H1 (cell line): ENCODE results near the gene PCDHB14. TPM values are rescaled to one million over a fixed set of nuclear protein-coding genes. Genes with fewer than 3 reads are reported as not detected.

ENCODE experiments used
- ATF2 ChIP-seq: IDR thresholded peaks from 2 replicates; pipeline ENCODE4 v1.6.1; 2012; ENCODE audit warnings: low read length, inconsistent platforms
- CEBPB ChIP-seq: IDR thresholded peaks from 2 replicates; pipeline ENCODE4 v1.6.1; 2012; ENCODE audit warnings: low read depth, low read length
- CHD7 ChIP-seq: fragments of 300-600 bp; sonication (generic); IDR thresholded peaks from 2 replicates; pipeline ENCODE4 v1.7.1; 2012; ENCODE audit warnings: low read length, moderate library complexity, mild to moderate bottlenecking, inconsistent platforms; ENCODE audit not compliant: insufficient replicate concordance
- CREB1 ChIP-seq: IDR thresholded peaks from 2 replicates; pipeline ENCODE4 v1.6.1; 2012; ENCODE audit warnings: inconsistent platforms
- E2F6 ChIP-seq: IDR thresholded peaks from 2 replicates; pipeline ENCODE4 v1.6.1; 2012; ENCODE audit warnings: inconsistent platforms
- SAP30 ChIP-seq: fragments of 300-600 bp; sonication (generic); IDR thresholded peaks from 2 replicates; pipeline ENCODE4 v1.7.1; 2012; ENCODE audit warnings: low read length, moderate library complexity, mild to moderate bottlenecking, inconsistent platforms; ENCODE audit not compliant: insufficient read depth, insufficient replicate concordance
- SIX5 ChIP-seq: IDR thresholded peaks from 2 replicates; pipeline ENCODE4 v1.6.1; 2011; ENCODE audit warnings: mild to moderate bottlenecking, low read depth, low read length
- polyA plus RNA-seq, 7 experiments: library from polyadenylated mRNA; depleted of rRNA in 3 of 7; stranded (reverse) in 5 of 7; unstranded in 2 of 7; fragments of >200 nt in 5 of 7; fragments of 200-250 nt in 2 of 7; gene quantifications; 1 replicate in 5 of 7; 2 replicates in 1 of 7; 4 replicates in 1 of 7; pipeline versions ENCODE4 v1.2.1 to v1.2.3, GENCODE V29; 2011 to 2013; ENCODE audit warnings: missing spikeins in 2 of 7, mixed read lengths in 2 of 7
- total RNA-seq: library from RNA; stranded (reverse); fragmentation: NEBNext Ultra II Directional; extraction: Animal tissue kit (Norgen Biotek cat#: 25700); gene quantifications from 2 replicates; pipeline ENCODE4 v1.2.1, GENCODE V29; 2021

The PCDHB14 gene
- total and polyA plus RNA-seq, 2 of the 8 experiments (the other 6 are each of a cell fraction or from before 2014, with no cell fraction given): 2.7 TPM

DNA sequence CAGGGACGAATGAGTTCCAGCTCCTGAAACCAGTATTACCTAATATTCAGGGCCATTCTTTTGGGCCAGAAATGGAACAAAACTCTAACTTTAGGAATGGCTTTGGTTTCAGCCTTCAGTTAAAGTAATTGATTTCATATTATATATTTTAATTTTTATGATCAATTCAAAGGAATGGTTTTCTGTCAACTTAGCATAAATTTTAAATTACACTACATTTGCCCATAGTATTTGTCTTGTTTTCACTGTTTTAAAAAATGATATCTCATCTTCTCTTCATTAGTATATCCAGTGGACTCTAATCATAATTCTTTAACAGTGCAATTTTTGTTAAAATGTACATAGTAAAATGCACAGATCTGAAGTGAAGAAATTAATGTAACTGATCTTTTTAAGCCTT is 42.8 kb upstream of the PCDHB14 start (continued):
- TF ChIP-seq CHD7 (no peak), E2F6 (no peak), CEBPB (no peak), SIX5 (no peak), CREB1 (no peak), ATF2 (no peak), SAP30 (no peak)
